Measurements from ENCODE around the gene GALK2.

- TF ChIP-seq CTCF (IDR thresholded peaks at IDR 0.05; ENCODE audit: low read length) (no peak), EZH2 (IDR thresholded peaks at IDR 0.05; ENCODE audit: borderline replicate concordance, low read length) (no peak)
Measured at GRCh38 chr15:49135342-49135857, 34.6 kb upstream of the GALK2 start.

All from OCI-LY1 (cell line).